SK-N-SH (cell line): ENCODE measurements around the gene ARHGEF7. TPM values are rescaled to one million over a fixed set of nuclear protein-coding genes. Genes with fewer than 3 reads are reported as not detected.

Source experiments
- CTCF ChIA-PET: fragments of 300-600, 350-600 bp; formaldehyde crosslinking; extraction: SDS; loops from one replicate; lab custom pipeline; 2021; lab: Yijun Ruan, JAX
- POLR2A ChIA-PET: fragments of 350-600 bp; sonication (Branson Sonifier 250); formaldehyde crosslinking; extraction: SDS; loops from one replicate; lab custom pipeline; 2020; ENCODE audit warnings: antibody characterized with exemption, inconsistent platforms; lab: Yijun Ruan, JAX
- DNase-seq: peaks from one replicate; pipeline ENCODE4 v3.0.0; 2012
- H2AFZ ChIP-seq: fragments of 200-600 bp; sonication (generic); 2 replicates; pipeline ENCODE4 v1.8.1; 2016; ENCODE audit warnings: antibody characterized with exemption, mild to moderate bottlenecking, low read depth
- H3F3A ChIP-seq: fragments of 200-600 bp; sonication (generic); replicated peaks from 2 replicates; pipeline ENCODE3; 2016; ENCODE audit warnings: antibody characterized with exemption, mild to moderate bottlenecking; ENCODE audit not compliant: insufficient read depth
- H3K27ac ChIP-seq, 2 experiments: fragments of 200-500 bp in 1 of 2; fragments of 200-600 bp in 1 of 2; sonication (Bioruptor generic) in 1 of 2; sonication (generic), shearing (Covaris generic) in 1 of 2; 2 replicates each; pipeline versions ENCODE4 v1.5.1 to v1.6.1; 2014 to 2016; ENCODE audit warnings: low read depth in 2 of 2, inconsistent platforms in 1 of 2, low read length in 1 of 2, mild to moderate bottlenecking in 1 of 2, mixed read lengths in 1 of 2
- H3K27me3 ChIP-seq: fragments of 200-600 bp; sonication (generic), shearing (Covaris generic); 2 replicates; pipeline ENCODE4 v1.6.1; 2016; ENCODE audit warnings: mixed run types; ENCODE audit not compliant: insufficient read depth
- H3K36me3 ChIP-seq, 2 experiments: fragments of 200-500 bp in 1 of 2; fragments of 200-600 bp in 1 of 2; sonication (Bioruptor generic) in 1 of 2; sonication (generic) in 1 of 2; replicated peaks in 1 of 2; 2 replicates each; pipeline versions ENCODE3 to v1.5.1; 2014 to 2016; ENCODE audit warnings: low read length in 1 of 2, mild to moderate bottlenecking in 1 of 2; ENCODE audit not compliant: insufficient read depth in 2 of 2, control insufficient read depth in 1 of 2
- H3K4me1 ChIP-seq, 2 experiments: fragments of 200-500 bp in 1 of 2; fragments of 200-600 bp in 1 of 2; sonication (Bioruptor generic) in 1 of 2; sonication (generic), shearing (Covaris generic) in 1 of 2; 2 replicates each; pipeline versions ENCODE4 v1.5.1 to v1.6.1; 2014 to 2016; ENCODE audit warnings: low read depth in 1 of 2, low read length in 1 of 2, mixed run types in 1 of 2; ENCODE audit not compliant: insufficient read depth in 2 of 2, control insufficient read depth in 1 of 2
- H3K4me2 ChIP-seq: fragments of 200-600 bp; sonication (generic), shearing (Covaris generic); 2 replicates; pipeline ENCODE4 v1.6.1; 2017; ENCODE audit warnings: mixed run types
- H3K4me3 ChIP-seq, 2 experiments: fragments of 200-500 bp in 1 of 2; fragments of 200-600 bp in 1 of 2; sonication (Bioruptor generic) in 1 of 2; sonication (generic), shearing (Covaris generic) in 1 of 2; 2 replicates each; pipeline versions ENCODE4 v1.5.1 to v1.8.1; 2014 to 2016; ENCODE audit warnings: low read depth in 2 of 2, inconsistent platforms in 1 of 2, low read length in 1 of 2, mild to moderate bottlenecking in 1 of 2, mixed read lengths in 1 of 2, moderate library complexity in 1 of 2
- H3K79me2 ChIP-seq: fragments of 200-600 bp; sonication (generic); 2 replicates; pipeline ENCODE4 v1.8.1; 2017; ENCODE audit warnings: mild to moderate bottlenecking; ENCODE audit not compliant: insufficient read depth
- H3K9ac ChIP-seq: fragments of 200-600 bp; sonication (generic); 2 replicates; pipeline ENCODE4 v1.6.1; 2017; ENCODE audit warnings: mixed run types
- H3K9me2 ChIP-seq: fragments of 200-600 bp; sonication (generic); 2 replicates; pipeline ENCODE4 v1.6.1; 2017; ENCODE audit warnings: mixed run types
- H3K9me3 ChIP-seq: fragments of 200-600 bp; sonication (generic); 2 replicates; pipeline ENCODE4 v1.6.1; 2017; ENCODE audit warnings: mixed run types, mild to moderate bottlenecking, moderate library complexity
- H4K20me1 ChIP-seq: fragments of 200-600 bp; sonication (generic); 2 replicates; pipeline ENCODE4 v1.6.1; 2017; ENCODE audit warnings: mild to moderate bottlenecking, mixed run types; ENCODE audit not compliant: insufficient read depth
- CHD2 ChIP-seq: fragments of 150-350 bp; IDR thresholded peaks from 2 replicates; pipeline ENCODE4 v1.6.1; 2018; ENCODE audit warnings: low read length; ENCODE audit not compliant: partially characterized antibody
- ELF1 ChIP-seq: IDR thresholded peaks from 2 replicates; pipeline ENCODE4 v1.4.0; 2012
- EZH2phosphoT487 ChIP-seq: fragments of 200-600 bp; sonication (generic); IDR thresholded peaks from 2 replicates; pipeline ENCODE4 v1.6.1; 2017; ENCODE audit warnings: low read depth, mixed run types, mild to moderate bottlenecking, antibody characterized with exemption, moderate library complexity, borderline replicate concordance
- FOXJ3 ChIP-seq: sonication (generic); formaldehyde crosslinking; IDR thresholded peaks from 2 replicates; pipeline ENCODE4 v1.5.1; 2020; ENCODE audit warnings: mild to moderate bottlenecking, missing genetic modification reagents
- GABPA ChIP-seq: IDR thresholded peaks from 2 replicates; pipeline ENCODE4 v1.4.0; 2012; ENCODE audit warnings: low read depth, mild to moderate bottlenecking
- GATA2 ChIP-seq: sonication (generic); formaldehyde crosslinking; IDR thresholded peaks from 2 replicates; pipeline ENCODE4 v1.5.0; 2020; ENCODE audit warnings: mild to moderate bottlenecking, missing genetic modification reagents
- JUND ChIP-seq: IDR thresholded peaks from 2 replicates; pipeline ENCODE4 v1.4.0; 2012
- MXI1 ChIP-seq: IDR thresholded peaks from 2 replicates; pipeline ENCODE4 v1.6.1; 2012; ENCODE audit warnings: mild to moderate bottlenecking, low read depth, low read length, improper control_type of control experiment
- RFX5 ChIP-seq: IDR thresholded peaks from 2 replicates; pipeline ENCODE4 v1.6.1; 2012; ENCODE audit warnings: mild to moderate bottlenecking, improper control_type of control experiment, low read length
- RXRA ChIP-seq: IDR thresholded peaks from 2 replicates; pipeline ENCODE4 v1.4.0; 2012; ENCODE audit warnings: low read depth, mild to moderate bottlenecking, borderline replicate concordance
- SMC3 ChIP-seq: IDR thresholded peaks from 2 replicates; pipeline ENCODE4 v1.6.1; 2012; ENCODE audit warnings: low read depth, low read length, improper control_type of control experiment
- TAF1 ChIP-seq: IDR thresholded peaks from 2 replicates; pipeline ENCODE4 v1.6.1; 2012; ENCODE audit warnings: low read depth, mild to moderate bottlenecking, low read length, moderate library complexity, borderline replicate concordance
- TCF12 ChIP-seq: IDR thresholded peaks from 2 replicates; pipeline ENCODE4 v1.4.0; 2012
- YY1 ChIP-seq: IDR thresholded peaks from 2 replicates; pipeline ENCODE4 v1.4.0; 2012; ENCODE audit warnings: low read depth, mild to moderate bottlenecking
- WGBS: methylation state at CpG from one replicate; pipeline ENCODE4 v1.1.6; 2017; ENCODE audit warnings: low lambda C conversion rate; 5-methylcytosine and 5-hydroxymethylcytosine counted together
- polyA plus RNA-seq, 3 experiments: library from polyadenylated mRNA; depleted of rRNA; stranded (reverse); fragments of >200 nt; gene quantifications; 2 replicates each; pipeline ENCODE4 v1.2.3, GENCODE V29; 2012
- TF ChIP-seq, protein P1 (sequence below): IDR thresholded peaks from 2 replicates; pipeline ENCODE4 v1.4.0; 2012; ENCODE audit warnings: low read depth, borderline replicate concordance
- TF ChIP-seq, protein P2 (sequence below): IDR thresholded peaks from 2 replicates; pipeline ENCODE4 v1.6.1; 2012; ENCODE audit warnings: mild to moderate bottlenecking, low read depth, low read length, moderate library complexity
- TF ChIP-seq, protein P3 (sequence below): IDR thresholded peaks from 2 replicates; pipeline ENCODE4; 2012
- TF ChIP-seq, protein P4 (sequence below): fragments of 150-350 bp; IDR thresholded peaks from 2 replicates; pipeline ENCODE4 v1.6.1; 2017; ENCODE audit warnings: antibody characterized with exemption, low read length, low read depth, borderline replicate concordance
- TF ChIP-seq, protein P5 (sequence below): IDR thresholded peaks from 2 replicates; pipeline ENCODE4 v1.4.0; 2012; ENCODE audit warnings: low read depth

Gene ARHGEF7
- polyA plus RNA-seq, 1 of the 3 experiments (the other 2 are of a cell fraction) = 21.6 TPM

DNA sequence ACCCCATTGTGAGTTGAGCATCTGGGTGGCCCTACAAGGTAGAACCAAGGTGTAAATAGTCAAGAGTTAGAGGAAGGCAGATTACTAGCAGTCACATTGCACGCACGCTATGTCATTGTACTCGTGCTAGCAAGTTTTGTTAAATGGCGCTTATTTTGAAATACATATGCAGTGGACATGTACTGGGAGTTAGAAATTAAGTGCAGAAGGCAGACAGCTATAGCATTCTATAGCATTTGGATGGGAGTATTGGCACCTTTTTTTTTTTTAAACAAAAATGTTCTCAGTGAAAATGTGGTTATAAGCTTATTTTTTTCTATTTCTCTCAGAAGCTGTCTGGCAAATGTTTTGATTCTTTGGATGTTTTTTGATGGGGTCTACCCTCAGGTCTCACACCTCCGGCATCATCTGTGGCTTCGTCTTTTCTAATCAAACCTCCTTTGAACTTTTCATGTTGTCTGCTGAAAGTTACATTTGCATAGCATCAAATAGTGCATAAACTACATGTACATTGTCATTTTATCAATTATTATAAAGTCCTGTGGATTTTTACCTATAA, 68.1 kb downstream of the ARHGEF7 start:
- no peak for DNase-seq
- TF ChIP-seq CHD2 = no peak
- TF ChIP-seq, all 33 proteins: peak for 0
- ChIA-PET POLR2A (no interaction called here), CTCF (interaction anchor here (0.9 to 1.1 kb wide), 2 partner anchors 34 to 115 kb away, joined by 3 read pairs; no protein-coding TSS in a partner anchor)
- no peaks in the 10 kb centered on the region for H3K9me2 ChIP-seq
- no peak overlapping the region for H3K4me2 ChIP-seq
- peaks cover 0 to 3% of the 10 kb centered on the region in 2 experiments for H3K36me3 ChIP-seq
- no peaks in the 10 kb centered on the region for H3K27me3 ChIP-seq
- peaks cover 91% of the 10 kb centered on the region for H4K20me1 ChIP-seq
- no peak overlapping the region for H3K4me3 ChIP-seq
- no peaks in the 10 kb centered on the region for H3K9me3 ChIP-seq
- no peak overlapping the region for H3K9ac ChIP-seq
- H3K4me1 ChIP-seq = peaks cover 14 to 38% of the 10 kb centered on the region in 2 experiments; a peak in 2 of 4 replicates
- no peak overlapping the region for H3K27ac ChIP-seq
- over 99% methylated on average over 6 of the region's 6 CpGs for WGBS
- no peaks in the 10 kb centered on the region for H3F3A ChIP-seq
- H2AFZ ChIP-seq = no peak overlapping the region
- H3K79me2 ChIP-seq = peaks cover 87% of the 10 kb centered on the region

DNA sequence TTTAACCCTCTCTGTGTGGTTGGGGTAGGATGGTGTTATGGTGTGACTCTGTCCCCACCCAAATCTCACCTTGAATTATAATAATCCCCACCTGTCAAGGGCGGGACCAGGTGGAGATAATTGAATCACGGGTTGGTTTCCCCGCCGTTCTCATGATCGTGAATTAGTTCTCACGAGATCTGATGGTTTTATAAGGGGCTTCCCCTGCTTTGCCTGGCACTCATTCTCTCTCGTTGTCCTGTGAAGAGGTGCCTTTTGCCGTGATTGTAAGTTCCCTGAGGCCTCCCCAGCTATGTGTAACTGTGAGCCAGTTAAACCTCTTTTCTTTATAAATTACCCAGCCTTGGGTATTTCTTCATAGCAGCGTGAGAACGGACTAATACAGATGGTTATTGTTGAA, 68.8 kb downstream of the ARHGEF7 start:
- TF ChIP-seq, protein P1, sequence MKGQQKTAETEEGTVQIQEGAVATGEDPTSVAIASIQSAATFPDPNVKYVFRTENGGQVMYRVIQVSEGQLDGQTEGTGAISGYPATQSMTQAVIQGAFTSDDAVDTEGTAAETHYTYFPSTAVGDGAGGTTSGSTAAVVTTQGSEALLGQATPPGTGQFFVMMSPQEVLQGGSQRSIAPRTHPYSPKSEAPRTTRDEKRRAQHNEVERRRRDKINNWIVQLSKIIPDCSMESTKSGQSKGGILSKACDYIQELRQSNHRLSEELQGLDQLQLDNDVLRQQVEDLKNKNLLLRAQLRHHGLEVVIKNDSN = no peak
- TF ChIP-seq GABPA (no peak), JUND (no peak), ELF1 (no peak), EZH2phosphoT487 (no peak), GATA2 (CRISPR knock-in tag) (no peak), TCF12 (no peak), YY1 (no peak), FOXJ3 (CRISPR knock-in tag) (no peak), RFX5 (no peak), SMC3 (no peak), RXRA (no peak), TAF1 (no peak), MXI1 (no peak)
- TF ChIP-seq, protein P2, sequence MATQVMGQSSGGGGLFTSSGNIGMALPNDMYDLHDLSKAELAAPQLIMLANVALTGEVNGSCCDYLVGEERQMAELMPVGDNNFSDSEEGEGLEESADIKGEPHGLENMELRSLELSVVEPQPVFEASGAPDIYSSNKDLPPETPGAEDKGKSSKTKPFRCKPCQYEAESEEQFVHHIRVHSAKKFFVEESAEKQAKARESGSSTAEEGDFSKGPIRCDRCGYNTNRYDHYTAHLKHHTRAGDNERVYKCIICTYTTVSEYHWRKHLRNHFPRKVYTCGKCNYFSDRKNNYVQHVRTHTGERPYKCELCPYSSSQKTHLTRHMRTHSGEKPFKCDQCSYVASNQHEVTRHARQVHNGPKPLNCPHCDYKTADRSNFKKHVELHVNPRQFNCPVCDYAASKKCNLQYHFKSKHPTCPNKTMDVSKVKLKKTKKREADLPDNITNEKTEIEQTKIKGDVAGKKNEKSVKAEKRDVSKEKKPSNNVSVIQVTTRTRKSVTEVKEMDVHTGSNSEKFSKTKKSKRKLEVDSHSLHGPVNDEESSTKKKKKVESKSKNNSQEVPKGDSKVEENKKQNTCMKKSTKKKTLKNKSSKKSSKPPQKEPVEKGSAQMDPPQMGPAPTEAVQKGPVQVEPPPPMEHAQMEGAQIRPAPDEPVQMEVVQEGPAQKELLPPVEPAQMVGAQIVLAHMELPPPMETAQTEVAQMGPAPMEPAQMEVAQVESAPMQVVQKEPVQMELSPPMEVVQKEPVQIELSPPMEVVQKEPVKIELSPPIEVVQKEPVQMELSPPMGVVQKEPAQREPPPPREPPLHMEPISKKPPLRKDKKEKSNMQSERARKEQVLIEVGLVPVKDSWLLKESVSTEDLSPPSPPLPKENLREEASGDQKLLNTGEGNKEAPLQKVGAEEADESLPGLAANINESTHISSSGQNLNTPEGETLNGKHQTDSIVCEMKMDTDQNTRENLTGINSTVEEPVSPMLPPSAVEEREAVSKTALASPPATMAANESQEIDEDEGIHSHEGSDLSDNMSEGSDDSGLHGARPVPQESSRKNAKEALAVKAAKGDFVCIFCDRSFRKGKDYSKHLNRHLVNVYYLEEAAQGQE = no peak
- TF ChIP-seq, protein P3, sequence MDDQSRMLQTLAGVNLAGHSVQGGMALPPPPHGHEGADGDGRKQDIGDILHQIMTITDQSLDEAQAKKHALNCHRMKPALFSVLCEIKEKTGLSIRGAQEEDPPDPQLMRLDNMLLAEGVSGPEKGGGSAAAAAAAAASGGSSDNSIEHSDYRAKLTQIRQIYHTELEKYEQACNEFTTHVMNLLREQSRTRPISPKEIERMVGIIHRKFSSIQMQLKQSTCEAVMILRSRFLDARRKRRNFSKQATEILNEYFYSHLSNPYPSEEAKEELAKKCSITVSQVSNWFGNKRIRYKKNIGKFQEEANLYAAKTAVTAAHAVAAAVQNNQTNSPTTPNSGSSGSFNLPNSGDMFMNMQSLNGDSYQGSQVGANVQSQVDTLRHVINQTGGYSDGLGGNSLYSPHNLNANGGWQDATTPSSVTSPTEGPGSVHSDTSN = no peak
- TF ChIP-seq, protein P4, sequence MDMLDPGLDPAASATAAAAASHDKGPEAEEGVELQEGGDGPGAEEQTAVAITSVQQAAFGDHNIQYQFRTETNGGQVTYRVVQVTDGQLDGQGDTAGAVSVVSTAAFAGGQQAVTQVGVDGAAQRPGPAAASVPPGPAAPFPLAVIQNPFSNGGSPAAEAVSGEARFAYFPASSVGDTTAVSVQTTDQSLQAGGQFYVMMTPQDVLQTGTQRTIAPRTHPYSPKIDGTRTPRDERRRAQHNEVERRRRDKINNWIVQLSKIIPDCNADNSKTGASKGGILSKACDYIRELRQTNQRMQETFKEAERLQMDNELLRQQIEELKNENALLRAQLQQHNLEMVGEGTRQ = no peak
- TF ChIP-seq, protein P5, sequence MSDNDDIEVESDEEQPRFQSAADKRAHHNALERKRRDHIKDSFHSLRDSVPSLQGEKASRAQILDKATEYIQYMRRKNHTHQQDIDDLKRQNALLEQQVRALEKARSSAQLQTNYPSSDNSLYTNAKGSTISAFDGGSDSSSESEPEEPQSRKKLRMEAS = no peak
- CTCF ChIA-PET = interaction anchor here (1.1 kb wide), 1 partner anchor 116 kb away, joined by 3 read pairs; no protein-coding TSS in a partner anchor
- Histone ChIP-seq H3K9me2 (no peaks in the 10 kb centered on the region), H3K4me2 (no peak overlapping the region), H3K79me2 (peaks cover 92% of the 10 kb centered on the region), H3K36me3 (peaks cover 0 to 3% of the 10 kb centered on the region in 2 experiments), H3K9ac (no peak overlapping the region), H3K4me3 (no peak overlapping the region), H4K20me1 (peaks cover 94% of the 10 kb centered on the region), H3K9me3 (no peaks in the 10 kb centered on the region), H3K4me1 (peaks cover 16 to 39% of the 10 kb centered on the region in 2 experiments; a peak in 2 of 4 replicates), H3F3A (no peaks in the 10 kb centered on the region), H2AFZ (no peak overlapping the region), H3K27ac (no peak overlapping the region), H3K27me3 (no peaks in the 10 kb centered on the region)
- 94% methylated on average over 10 of the region's 10 CpGs for WGBS
- DNase-seq = no peak
- POLR2A ChIA-PET = no interaction called here
